ENCODE data around the gene DNAH11. TPM values are rescaled to one million over a fixed set of nuclear protein-coding genes. Genes with fewer than 3 reads are reported as not detected.

The DNAH11 gene
- total RNA-seq, 3 donors from 2014 or later, result 0.32 to 2.2 (median 0.33) TPM

GRCh38 chr7:21757537-21758282 is 214.9 kb downstream of the DNAH11 start:
- Histone ChIP-seq H3K9me3 (no peaks in the 10 kb centered on the region), H3K27me3 (no peaks in the 10 kb centered on the region), H3K27ac (no peak overlapping the region), H3K4me3 (no peak overlapping the region), H3K36me3 (no peaks in the 10 kb centered on the region), H3K4me1 (no peaks in the 10 kb centered on the region)
- intact Hi-C loops (cut with DNase I; ENCODE audit: low total_unique reads), result no loop called here
- no peak for DNase-seq (ENCODE audit: low spot score in 2 of 2)
- TF ChIP-seq POLR2AphosphoS5 (IDR thresholded peaks at IDR 0.05) (no peak), CTCF (IDR thresholded peaks at IDR 0.05) (no peak), POLR2A (IDR thresholded peaks at IDR 0.05) (no peak)

GRCh38 chr7:21758286-21758685 is 215.4 kb downstream of the DNAH11 start:
- DNase-seq (ENCODE audit: low spot score in 2 of 2), result no peak
- Histone ChIP-seq H3K27ac (no peak overlapping the region), H3K4me3 (no peak overlapping the region), H3K9me3 (no peaks in the 10 kb centered on the region), H3K4me1 (no peaks in the 10 kb centered on the region), H3K27me3 (no peaks in the 10 kb centered on the region), H3K36me3 (no peaks in the 10 kb centered on the region)
- no peak for TF ChIP-seq CTCF (IDR thresholded peaks at IDR 0.05)
- TF ChIP-seq POLR2A (IDR thresholded peaks at IDR 0.05), result no peak
- intact Hi-C loops (cut with DNase I; ENCODE audit: low total_unique reads), result no loop called here

- TF ChIP-seq POLR2AphosphoS5 (IDR thresholded peaks at IDR 0.05), result no peak
- TF ChIP-seq POLR2A (IDR thresholded peaks at IDR 0.05), result no peak
- no peak for TF ChIP-seq CTCF (IDR thresholded peaks at IDR 0.05)
- DNase-seq (ENCODE audit: low spot score in 2 of 2), result no peak
- Histone ChIP-seq H3K27me3 (no peaks in the 10 kb centered on the region), H3K27ac (no peak overlapping the region), H3K9me3 (no peaks in the 10 kb centered on the region), H3K4me3 (no peak overlapping the region), H3K36me3 (no peaks in the 10 kb centered on the region), H3K4me1 (no peaks in the 10 kb centered on the region)
- intact Hi-C loops (cut with DNase I; ENCODE audit: low total_unique reads), result no loop called here
Observed at GRCh38 chr7:21762469-21762868, 219.6 kb downstream of the DNAH11 start.

- intact Hi-C loops (cut with DNase I; ENCODE audit: low total_unique reads), result no loop called here
Observed at GRCh38 chr7:21763818-21764217, 221.0 kb downstream of the DNAH11 start.

More at GRCh38 chr7:21763818-21764217, 221.0 kb downstream of the DNAH11 start:
- TF ChIP-seq POLR2A (IDR thresholded peaks at IDR 0.05), result no peak
- TF ChIP-seq CTCF (IDR thresholded peaks at IDR 0.05), result no peak
- TF ChIP-seq POLR2AphosphoS5 (IDR thresholded peaks at IDR 0.05), result no peak
- Histone ChIP-seq H3K4me1 (no peaks in the 10 kb centered on the region), H3K27ac (no peak overlapping the region), H3K27me3 (no peaks in the 10 kb centered on the region), H3K4me3 (no peak overlapping the region), H3K9me3 (no peaks in the 10 kb centered on the region), H3K36me3 (no peaks in the 10 kb centered on the region)
- no peak for DNase-seq (ENCODE audit: low spot score in 2 of 2)
